HFFc6 (cell line): Measurements from ENCODE around the gene PBX3. TPM values are rescaled to one million over a fixed set of nuclear protein-coding genes. Genes with fewer than 3 reads are reported as not detected.

Source experiments
- DNase-seq: peaks from one replicate; pipeline ENCODE4 v3.0.0-alpha.2; 2018
- H3K27ac Mint-ChIP-seq: 2 replicates; pipeline ENCODE4 v1.8.0; 2020; ENCODE audit warnings: mild to moderate bottlenecking, mixed read lengths
- H3K27me3 Mint-ChIP-seq: 2 replicates; pipeline ENCODE4 v1.8.0; 2021; ENCODE audit warnings: mild to moderate bottlenecking, moderate library complexity, mixed read lengths; ENCODE audit not compliant: insufficient read depth
- H3K36me3 Mint-ChIP-seq: 2 replicates; pipeline ENCODE4 v1.8.0; 2021; ENCODE audit warnings: low read depth, mixed read lengths
- H3K4me1 Mint-ChIP-seq: 2 replicates; pipeline ENCODE4 v1.8.0; 2020; ENCODE audit warnings: low read depth, mixed read lengths
- H3K4me3 Mint-ChIP-seq: 2 replicates; pipeline ENCODE4 v1.8.0; 2020; ENCODE audit warnings: mild to moderate bottlenecking, moderate library complexity, mixed read lengths
- H3K9me3 Mint-ChIP-seq: 2 replicates; pipeline ENCODE4 v1.8.0; 2020; ENCODE audit warnings: mild to moderate bottlenecking, mixed read lengths
- long read RNA-seq: library from polyadenylated mRNA; unstranded; transcript quantifications from one replicate; pipeline ENCODE4 v2.0.0, GENCODE V29; 2019
- total RNA-seq, 6 experiments: library from RNA; stranded (reverse); fragmentation: NEBNext Ultra II Directional; extraction: Animal tissue kit (Norgen Biotek cat#: 25700); gene quantifications; 2 replicates in 1 of 6; 3 replicates in 5 of 6; pipeline ENCODE4 v1.2.3, GENCODE V29; 2021
- TF ChIP-seq, protein P1 (sequence below): fragments of 200-600 bp; sonication (generic); IDR thresholded peaks from 2 replicates; pipeline ENCODE4 v1.5.0; 2021; ENCODE audit warnings: antibody characterized with exemption, mild to moderate bottlenecking

Gene PBX3
- total RNA-seq, result 10 to 100 TPM; 32.2 to 44.3 (median 40.3) TPM
- long read RNA-seq, transcript PBX3-201 (8 exons, 2,755 nt), result major isoform, 5 of 18 reads
- long read RNA-seq, partial matches to known transcripts, result 4 of 18 reads
- long read RNA-seq, other reads (novel, unspliced or antisense), result 5 of 18 reads

DNA sequence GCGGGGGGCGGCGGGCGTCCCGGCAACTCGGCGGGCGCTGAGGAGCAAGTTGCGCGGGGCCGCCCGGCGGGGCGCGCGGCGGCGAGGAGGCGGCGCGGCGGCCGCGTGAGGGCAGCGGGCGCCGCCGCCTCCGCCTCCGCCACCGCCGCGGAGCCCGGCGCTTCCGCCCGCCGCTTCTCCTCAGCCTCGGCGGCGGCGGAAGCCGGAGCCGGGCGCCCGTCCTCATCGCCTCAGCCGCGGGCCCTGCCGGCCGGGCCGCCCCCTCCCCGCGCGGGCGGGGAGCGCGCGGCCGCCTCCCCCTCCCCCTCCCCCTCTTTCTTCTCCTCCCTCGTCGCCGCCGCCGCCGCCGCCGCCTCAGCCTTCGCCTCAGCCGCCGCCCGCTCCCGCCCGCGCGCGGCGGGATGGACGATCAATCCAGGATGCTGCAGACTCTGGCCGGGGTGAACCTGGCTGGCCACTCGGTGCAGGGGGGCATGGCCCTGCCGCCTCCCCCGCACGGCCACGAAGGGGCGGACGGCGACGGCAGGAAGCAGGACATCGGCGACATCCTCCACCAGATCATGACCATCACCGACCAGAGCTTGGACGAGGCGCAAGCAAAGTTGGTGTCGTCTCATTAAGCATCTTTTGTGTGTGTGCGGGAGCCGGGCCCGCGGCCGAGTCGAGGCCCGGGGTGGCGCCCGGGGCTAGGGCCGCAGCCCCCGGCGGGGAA is at the start of gene PBX3:
Gene PBX3 (plus strand): TSS at position 321 of the 712 bp plus-strand sequence.
- TF ChIP-seq, protein P1, sequence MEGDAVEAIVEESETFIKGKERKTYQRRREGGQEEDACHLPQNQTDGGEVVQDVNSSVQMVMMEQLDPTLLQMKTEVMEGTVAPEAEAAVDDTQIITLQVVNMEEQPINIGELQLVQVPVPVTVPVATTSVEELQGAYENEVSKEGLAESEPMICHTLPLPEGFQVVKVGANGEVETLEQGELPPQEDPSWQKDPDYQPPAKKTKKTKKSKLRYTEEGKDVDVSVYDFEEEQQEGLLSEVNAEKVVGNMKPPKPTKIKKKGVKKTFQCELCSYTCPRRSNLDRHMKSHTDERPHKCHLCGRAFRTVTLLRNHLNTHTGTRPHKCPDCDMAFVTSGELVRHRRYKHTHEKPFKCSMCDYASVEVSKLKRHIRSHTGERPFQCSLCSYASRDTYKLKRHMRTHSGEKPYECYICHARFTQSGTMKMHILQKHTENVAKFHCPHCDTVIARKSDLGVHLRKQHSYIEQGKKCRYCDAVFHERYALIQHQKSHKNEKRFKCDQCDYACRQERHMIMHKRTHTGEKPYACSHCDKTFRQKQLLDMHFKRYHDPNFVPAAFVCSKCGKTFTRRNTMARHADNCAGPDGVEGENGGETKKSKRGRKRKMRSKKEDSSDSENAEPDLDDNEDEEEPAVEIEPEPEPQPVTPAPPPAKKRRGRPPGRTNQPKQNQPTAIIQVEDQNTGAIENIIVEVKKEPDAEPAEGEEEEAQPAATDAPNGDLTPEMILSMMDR, result no peak
- H3K4me1 Mint-ChIP-seq, result peaks cover 74% of the 10 kb centered on the region
- H3K4me3 Mint-ChIP-seq, result peak within 1 kb of the TSS; percentile 92
- no peaks in the 10 kb centered on the region for H3K9me3 Mint-ChIP-seq
- H3K27me3 Mint-ChIP-seq, result peaks cover 3% of the 10 kb centered on the region; the same call in 1 of the 2 replicates
- peak; percentile 9 for DNase-seq
- peaks cover 33% of the 10 kb centered on the region for H3K36me3 Mint-ChIP-seq
- H3K27ac Mint-ChIP-seq, result peak within 1 kb of the TSS; percentile 91

DNA sequence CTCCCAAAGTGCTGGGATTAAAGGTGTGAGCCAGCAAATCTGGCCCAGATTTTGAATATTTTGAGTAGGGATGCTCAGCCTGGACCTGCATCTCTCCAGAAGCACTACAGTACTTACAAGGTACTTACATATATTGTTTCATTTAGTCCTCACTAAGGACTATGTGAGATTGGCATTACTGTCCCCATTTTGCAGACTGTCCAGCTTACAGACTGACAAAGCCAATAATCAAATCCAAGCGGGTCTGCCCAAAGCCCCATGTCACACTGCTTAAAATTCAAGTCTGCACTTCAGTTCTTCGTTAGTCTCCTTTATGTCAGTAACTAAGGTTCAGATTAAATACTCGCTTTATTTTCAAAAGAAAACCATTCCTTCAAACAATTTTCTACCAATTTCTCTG is 47.3 kb upstream of the PBX3 start:
- H3K9me3 Mint-ChIP-seq, result no peaks in the 10 kb centered on the region
- H3K4me3 Mint-ChIP-seq, result no peak overlapping the region
- peaks cover 4% of the 10 kb centered on the region; the same call in 1 of the 2 replicates for H3K36me3 Mint-ChIP-seq
- no peak for DNase-seq
- no peaks in the 10 kb centered on the region for H3K27me3 Mint-ChIP-seq
- TF ChIP-seq, protein P1, result no peak
- no peak overlapping the region for H3K27ac Mint-ChIP-seq
- H3K4me1 Mint-ChIP-seq, result peaks cover 34% of the 10 kb centered on the region

DNA sequence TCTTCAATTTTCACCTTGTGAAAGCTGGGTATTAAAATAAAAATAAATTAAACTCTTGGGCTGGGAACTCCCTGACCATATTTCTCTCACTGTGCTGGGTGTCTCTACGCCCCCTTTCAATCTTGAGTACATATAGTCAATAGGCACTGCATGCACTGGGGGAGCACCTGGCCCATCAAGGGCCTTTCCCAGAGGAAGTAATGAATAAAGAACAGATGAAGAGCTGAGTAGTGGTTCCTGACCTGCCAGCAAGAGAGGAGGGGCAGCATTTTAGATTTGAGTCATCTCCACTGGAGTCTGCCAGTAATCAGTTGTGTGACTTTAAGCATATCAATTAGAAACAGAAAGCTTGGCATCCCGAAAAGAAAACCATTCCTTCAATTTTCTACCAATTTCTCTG is 46.4 kb upstream of the PBX3 start:
- TF ChIP-seq, protein P1, result no peak

DNA sequence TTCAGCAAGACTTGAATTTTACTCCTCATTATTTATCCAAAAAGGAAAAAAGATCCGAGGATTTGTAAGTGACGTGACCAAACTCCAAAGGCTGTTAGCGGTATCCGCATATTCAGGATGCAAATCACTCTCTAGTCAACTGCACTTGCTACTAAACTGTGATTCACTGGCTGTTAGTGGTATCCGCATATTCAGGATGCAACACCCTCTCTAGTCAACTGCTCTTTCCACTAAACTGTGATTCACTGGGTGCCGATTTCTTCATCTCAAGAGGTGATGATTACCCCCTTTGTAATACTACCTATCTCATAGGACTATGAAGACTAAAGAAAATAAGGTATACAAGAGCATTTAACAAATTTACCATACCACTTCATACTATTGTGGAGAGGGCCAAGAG is 45.8 kb upstream of the PBX3 start:
- peaks cover 15% of the 10 kb centered on the region; the same call in 1 of the 2 replicates for H3K36me3 Mint-ChIP-seq
- H3K9me3 Mint-ChIP-seq, result no peaks in the 10 kb centered on the region
- no peaks in the 10 kb centered on the region for H3K27me3 Mint-ChIP-seq
- H3K27ac Mint-ChIP-seq, result peak overlapping the region; percentile 17; the same call in 1 of the 2 replicates
- peaks cover 49% of the 10 kb centered on the region for H3K4me1 Mint-ChIP-seq
- TF ChIP-seq, protein P1, result no peak
- H3K4me3 Mint-ChIP-seq, result no peak overlapping the region; the same call in 1 of the 2 replicates
- peak; percentile 29 for DNase-seq

More for the DNA sequence above, 46.4 kb upstream of the PBX3 start:
- H3K4me3 Mint-ChIP-seq, result no peak overlapping the region
- no peaks in the 10 kb centered on the region for H3K27me3 Mint-ChIP-seq
- H3K27ac Mint-ChIP-seq, result no peak overlapping the region
- no peaks in the 10 kb centered on the region for H3K9me3 Mint-ChIP-seq
- peaks cover 43% of the 10 kb centered on the region for H3K4me1 Mint-ChIP-seq
- peaks cover 14% of the 10 kb centered on the region; the same call in 1 of the 2 replicates for H3K36me3 Mint-ChIP-seq
- no peak for DNase-seq

DNA sequence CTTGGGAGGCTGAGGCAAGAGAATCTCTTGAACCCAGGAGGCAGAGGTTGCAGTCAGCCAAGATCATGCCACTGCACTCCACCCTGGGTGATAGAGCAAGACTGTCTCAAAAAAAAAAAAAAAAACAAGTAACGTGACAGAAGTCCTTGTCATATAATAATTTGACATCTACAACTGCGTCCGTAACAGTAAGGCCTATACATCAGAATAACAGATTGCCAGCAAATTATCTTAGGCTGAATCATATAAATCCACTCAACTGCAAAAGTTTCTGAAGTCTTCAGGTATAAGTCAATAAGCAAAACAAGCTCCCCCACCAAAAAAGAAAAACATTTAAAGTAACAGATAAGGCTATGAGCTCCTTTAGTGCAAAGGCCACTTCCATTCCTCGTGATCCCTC is 43.5 kb upstream of the PBX3 start:
- no peak for DNase-seq
- TF ChIP-seq, protein P1, result no peak
- Mint-ChIP-seq H3K27ac (no peak overlapping the region), H3K4me1 (peaks cover 50% of the 10 kb centered on the region), H3K4me3 (no peak overlapping the region), H3K36me3 (peaks cover 15% of the 10 kb centered on the region; the same call in 1 of the 2 replicates), H3K9me3 (no peaks in the 10 kb centered on the region), H3K27me3 (no peaks in the 10 kb centered on the region)
